DOHH2 (cell line): ENCODE data around the gene SEPTIN8.

Experiments used
- EZH2phosphoT487 ChIP-seq: fragments of 200-600 bp; sonication (generic); IDR thresholded peaks from 2 replicates; pipeline ENCODE4 v1.6.1; 2017; ENCODE audit warnings: borderline replicate concordance, mild to moderate bottlenecking, antibody characterized with exemption, low read length, moderate library complexity, mixed read lengths
- TF ChIP-seq, protein P1 (sequence below): fragments of 200-600 bp; sonication (generic); IDR thresholded peaks from one replicate; pipeline ENCODE4 v1.5.1; 2014; ENCODE audit warnings: antibody characterized with exemption, mild to moderate bottlenecking, low read depth, low read length; ENCODE audit not compliant: poor library complexity, severe bottlenecking

- TF ChIP-seq, protein P1, sequence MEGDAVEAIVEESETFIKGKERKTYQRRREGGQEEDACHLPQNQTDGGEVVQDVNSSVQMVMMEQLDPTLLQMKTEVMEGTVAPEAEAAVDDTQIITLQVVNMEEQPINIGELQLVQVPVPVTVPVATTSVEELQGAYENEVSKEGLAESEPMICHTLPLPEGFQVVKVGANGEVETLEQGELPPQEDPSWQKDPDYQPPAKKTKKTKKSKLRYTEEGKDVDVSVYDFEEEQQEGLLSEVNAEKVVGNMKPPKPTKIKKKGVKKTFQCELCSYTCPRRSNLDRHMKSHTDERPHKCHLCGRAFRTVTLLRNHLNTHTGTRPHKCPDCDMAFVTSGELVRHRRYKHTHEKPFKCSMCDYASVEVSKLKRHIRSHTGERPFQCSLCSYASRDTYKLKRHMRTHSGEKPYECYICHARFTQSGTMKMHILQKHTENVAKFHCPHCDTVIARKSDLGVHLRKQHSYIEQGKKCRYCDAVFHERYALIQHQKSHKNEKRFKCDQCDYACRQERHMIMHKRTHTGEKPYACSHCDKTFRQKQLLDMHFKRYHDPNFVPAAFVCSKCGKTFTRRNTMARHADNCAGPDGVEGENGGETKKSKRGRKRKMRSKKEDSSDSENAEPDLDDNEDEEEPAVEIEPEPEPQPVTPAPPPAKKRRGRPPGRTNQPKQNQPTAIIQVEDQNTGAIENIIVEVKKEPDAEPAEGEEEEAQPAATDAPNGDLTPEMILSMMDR = peak; percentile 15
- no peak for TF ChIP-seq EZH2phosphoT487
These were observed 22.1 kb downstream of the SEPTIN8 start for GRCh38 chr5:132754947-132755346.
